Ascending aorta (tissue), 2 donors: ENCODE measurements around the gene PIK3C3. TPM values are rescaled to one million over a fixed set of nuclear protein-coding genes. Genes with fewer than 3 reads are reported as not detected.

Source experiments
- DNase-seq, 2 donors: peaks; one replicate each; pipeline ENCODE4 v3.0.0-alpha.2; 2019; ENCODE audit warnings: low spot score in 2 of 2
- H3K27ac ChIP-seq, 2 donors: fragments of 200-600 bp; sonication (generic); one replicate each; pipeline ENCODE4 v1.5.1; 2016 to 2017; ENCODE audit warnings: mild to moderate bottlenecking in 1 of 2
- H3K27me3 ChIP-seq: fragments of 200-600 bp; sonication (generic); one replicate; pipeline ENCODE4 v1.5.1; 2017
- H3K36me3 ChIP-seq, 2 donors: fragments of 200-600 bp; sonication (generic); one replicate each; pipeline ENCODE4 v1.5.1; 2016
- H3K4me1 ChIP-seq, 2 donors: fragments of 200-600 bp; sonication (generic); one replicate each; pipeline ENCODE4 v1.5.1; 2016 to 2017; ENCODE audit warnings: mild to moderate bottlenecking in 1 of 2
- H3K4me3 ChIP-seq, 2 donors: fragments of 200-600 bp; sonication (generic); one replicate each; pipeline ENCODE4 v1.5.1; 2016 to 2017; ENCODE audit warnings: mild to moderate bottlenecking in 1 of 2
- H3K9me3 ChIP-seq, 2 donors: fragments of 200-600 bp; sonication (generic); one replicate each; pipeline ENCODE4 v1.5.1; 2016
- CTCF ChIP-seq, 3 experiments: fragments of 200-600 bp in 2 of 3; fragments of 450-650 bp in 1 of 3; sonication (generic) in 2 of 3; IDR thresholded peaks; one replicate each; pipeline ENCODE4 v1.5.1; 2016 to 2019; ENCODE audit warnings: antibody characterized with exemption in 3 of 3, mild to moderate bottlenecking in 1 of 3, moderate library complexity in 1 of 3
- intact Hi-C: fragments of 100-400 bp; cut with DNase I; formaldehyde crosslinking; loops from one replicate; pipeline ENCODE4 v1.15.1; 2023
- total RNA-seq: library from RNA; depleted of rRNA; stranded (reverse); fragments of >200 nt; gene quantifications from one replicate; pipeline ENCODE4 v1.1.0, GENCODE V29; 2016

The PIK3C3 gene
- total RNA-seq, 1 donor from 2014 or later, result 24.1 TPM

GRCh38 chr18:41966943-41967342 lies 11.9 kb downstream of the PIK3C3 start:
- TF ChIP-seq CTCF (IDR thresholded peaks at IDR 0.05), result no peak
- Histone ChIP-seq H3K36me3 (peaks cover 21 to 34% of the 10 kb centered on the region in 2 donors), H3K27me3 (no peaks in the 10 kb centered on the region), H3K4me1 (no peaks in the 10 kb centered on the region), H3K4me3 (no peak overlapping the region), H3K9me3 (no peaks in the 10 kb centered on the region), H3K27ac (no peak overlapping the region)
- no peak for DNase-seq
- intact Hi-C loops, result no loop called here

- no peak for TF ChIP-seq CTCF (IDR thresholded peaks at IDR 0.05)
- Histone ChIP-seq H3K9me3 (no peaks in the 10 kb centered on the region), H3K27me3 (no peaks in the 10 kb centered on the region), H3K4me3 (no peak overlapping the region), H3K36me3 (peaks cover 17 to 31% of the 10 kb centered on the region in 2 donors), H3K4me1 (no peaks in the 10 kb centered on the region), H3K27ac (no peak overlapping the region)
- no peak for DNase-seq
- intact Hi-C loops, result no loop called here
Measured at GRCh38 chr18:41967680-41968079, 12.6 kb downstream of the PIK3C3 start.

GRCh38 chr18:41969881-41970280 lies 14.8 kb downstream of the PIK3C3 start:
- Histone ChIP-seq H3K4me3 (no peak overlapping the region), H3K36me3 (peaks cover 11 to 29% of the 10 kb centered on the region in 2 donors), H3K9me3 (no peaks in the 10 kb centered on the region), H3K27me3 (no peaks in the 10 kb centered on the region), H3K27ac (no peak overlapping the region), H3K4me1 (no peaks in the 10 kb centered on the region)
- DNase-seq, result no peak
- intact Hi-C loops, result no loop called here
- TF ChIP-seq CTCF (IDR thresholded peaks at IDR 0.05), result no peak

- H3K4me3 ChIP-seq, result no peak overlapping the region
- no peaks in the 10 kb centered on the region for H3K9me3 ChIP-seq
- intact Hi-C loops, result no loop called here
- no peaks in the 10 kb centered on the region for H3K4me1 ChIP-seq
- no peak overlapping the region for H3K27ac ChIP-seq
- peaks cover 11 to 24% of the 10 kb centered on the region in 2 donors for H3K36me3 ChIP-seq
- H3K27me3 ChIP-seq, result no peaks in the 10 kb centered on the region
- DNase-seq, result no peak
- no peak for TF ChIP-seq CTCF (IDR thresholded peaks at IDR 0.05)
Measured at GRCh38 chr18:41972067-41972925, 17.3 kb downstream of the PIK3C3 start.

GRCh38 chr18:41973983-41974382 lies 18.9 kb downstream of the PIK3C3 start:
- TF ChIP-seq CTCF (IDR thresholded peaks at IDR 0.05), result no peak
- DNase-seq, result no peak
- Histone ChIP-seq H3K9me3 (no peaks in the 10 kb centered on the region), H3K27me3 (no peaks in the 10 kb centered on the region), H3K4me1 (no peaks in the 10 kb centered on the region), H3K36me3 (peaks cover 14 to 17% of the 10 kb centered on the region in 2 donors), H3K4me3 (no peak overlapping the region), H3K27ac (no peak overlapping the region)
- intact Hi-C loops, result no loop called here
